GM13977 (cell line): ENCODE measurements around the gene SHROOM4.

Experiments used
- DNase-seq: peaks from one replicate; pipeline ENCODE4 v3.0.0; 2012; ENCODE audit warnings: low spot score
- CTCF ChIP-seq: IDR thresholded peaks from 2 replicates; pipeline ENCODE4 v1.5.1; 2012; ENCODE audit warnings: mild to moderate bottlenecking, control low read depth; ENCODE audit not compliant: insufficient read depth; ENCODE audit errors: extremely low read depth, missing control alignments
- in situ Hi-C: fragments of 300-500 bp; cut with MboI; formaldehyde crosslinking; loops from one replicate; pipeline ENCODE4 v1.12.0; 2022; ENCODE audit warnings: low sequenced_read_pairs, low pct_unique_long_range_greater_than_20kb, mixed read lengths, inconsistent platforms; ENCODE audit not compliant: unreplicated experiment

Gene SHROOM4

GRCh38 chrX:50842221-50842620 lies 28.2 kb upstream of the SHROOM4 start:
- TF ChIP-seq CTCF, result no peak
- in situ Hi-C loops, result no loop called here
- no peak for DNase-seq

GRCh38 chrX:50839730-50840129 lies 25.7 kb upstream of the SHROOM4 start:
- DNase-seq, result no peak
- in situ Hi-C loops, result no loop called here
- TF ChIP-seq CTCF, result no peak

GRCh38 chrX:50838820-50839600 lies 25.0 kb upstream of the SHROOM4 start:
- TF ChIP-seq CTCF, result no peak
- in situ Hi-C loops, result no loop called here
- DNase-seq, result no peak

- no peak for DNase-seq
- no peak for TF ChIP-seq CTCF
- in situ Hi-C loops, result no loop called here
Measured at GRCh38 chrX:50827996-50828395, 14.0 kb upstream of the SHROOM4 start.

GRCh38 chrX:50825825-50826224 lies 11.8 kb upstream of the SHROOM4 start:
- no peak for TF ChIP-seq CTCF
- in situ Hi-C loops, result no loop called here
- no peak for DNase-seq

GRCh38 chrX:50818986-50819385 lies 5.0 kb upstream of the SHROOM4 start:
- no peak for TF ChIP-seq CTCF
- in situ Hi-C loops, result no loop called here
- no peak for DNase-seq
